ENCODE results near the gene C1QL4.
"Not testable (repeated sequence)": the region's sequence is repeated elsewhere in the genome, so short reads cannot be mapped to it uniquely, and the experiment has no call there.

C1QL4 gene

DNA sequence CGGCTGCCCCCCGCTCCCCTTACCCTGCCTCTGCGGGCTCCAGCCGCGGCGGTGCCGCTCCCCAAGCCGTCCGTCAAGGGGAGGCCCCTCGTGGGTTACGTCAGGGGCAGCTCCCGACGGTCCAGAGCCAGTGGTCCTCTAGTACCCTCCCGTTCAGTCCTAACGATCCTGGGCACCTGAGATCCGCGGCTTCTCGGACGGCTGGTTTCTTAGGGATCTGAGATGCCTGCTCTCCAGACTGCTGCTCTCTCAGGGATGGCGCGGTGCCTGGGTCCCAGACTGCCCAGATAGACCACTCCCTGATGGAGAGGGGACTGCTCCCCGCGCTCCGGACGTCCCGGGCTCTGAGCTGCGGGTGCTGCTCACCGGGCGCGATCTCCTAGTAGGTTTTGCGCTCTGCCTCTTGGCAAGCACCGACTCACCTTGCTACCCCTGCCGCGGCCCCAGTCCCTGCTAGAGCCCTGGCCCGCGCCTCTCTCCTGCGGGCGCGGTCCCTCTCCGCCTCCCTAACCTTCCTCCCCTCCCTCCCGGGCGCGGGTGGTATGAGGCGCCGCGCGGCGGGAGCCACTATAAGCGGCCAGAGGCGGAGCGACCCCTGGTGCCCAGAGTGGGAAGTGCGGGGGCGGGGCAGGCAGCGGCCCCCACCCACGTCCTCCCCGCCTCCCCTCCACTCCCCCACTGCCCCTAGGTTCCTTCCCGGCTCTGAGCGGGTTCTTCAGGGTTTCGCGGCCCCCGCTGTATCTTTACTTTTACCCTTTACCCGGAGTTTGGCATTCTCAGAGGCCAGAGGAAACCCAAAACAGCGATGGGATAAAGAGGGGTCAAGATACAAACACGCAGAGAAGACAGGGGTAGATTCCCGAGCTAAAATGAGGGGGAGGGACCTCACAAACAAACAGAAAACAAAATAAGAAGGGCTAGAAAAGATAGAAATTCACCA is at the start of gene C1QL4:
C1QL4 (minus strand) TSS at position 544 of the 940 bp plus-strand sequence. CDS start 711 bp downstream, outside the sequence.
- DNase-seq (ENCODE audit: low spot score) (peak; percentile 31), FAIRE-seq (no peak)

DNA sequence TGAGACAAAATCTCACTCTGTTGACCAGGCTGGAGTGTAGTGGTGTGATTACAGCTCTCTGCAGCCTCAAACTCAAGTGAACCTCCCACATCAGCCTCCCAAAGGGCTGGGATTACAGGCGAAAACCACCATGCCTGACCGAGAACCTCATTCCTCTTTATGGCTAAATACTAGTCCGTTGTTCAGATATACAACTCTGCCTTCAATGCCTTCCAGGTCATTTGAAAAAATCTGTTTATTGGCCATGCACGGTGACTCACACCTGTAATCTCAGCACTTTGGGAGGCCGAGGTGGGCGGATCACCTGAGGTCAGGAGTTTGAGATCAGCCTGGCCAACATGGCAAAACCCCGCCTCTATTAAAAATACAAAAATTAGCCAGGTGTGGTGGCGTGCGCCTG is 43.2 kb upstream of the C1QL4 start:
- not testable (repeated sequence) for FAIRE-seq; DNase-seq (ENCODE audit: low spot score)

DNA sequence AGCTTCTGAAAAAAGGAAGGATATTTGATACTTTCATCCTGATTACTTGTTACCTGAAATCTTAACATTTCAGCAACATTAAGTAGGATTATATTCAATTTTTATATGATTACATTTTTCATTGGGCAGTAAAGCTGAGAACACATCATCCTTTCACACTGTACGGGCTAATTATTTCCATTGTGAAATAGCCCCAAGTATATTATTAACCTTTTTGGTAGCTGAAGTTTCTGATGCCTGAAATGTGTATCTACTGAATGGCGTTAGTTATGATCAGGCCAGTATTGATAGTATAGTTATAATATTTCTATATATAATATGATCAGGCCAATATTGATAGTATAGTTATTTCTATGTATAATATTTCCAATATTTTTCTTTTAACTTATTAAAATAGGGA is 40.4 kb upstream of the C1QL4 start:
- DNase-seq (ENCODE audit: low spot score) (no peak), FAIRE-seq (peak; percentile 82)

DNA sequence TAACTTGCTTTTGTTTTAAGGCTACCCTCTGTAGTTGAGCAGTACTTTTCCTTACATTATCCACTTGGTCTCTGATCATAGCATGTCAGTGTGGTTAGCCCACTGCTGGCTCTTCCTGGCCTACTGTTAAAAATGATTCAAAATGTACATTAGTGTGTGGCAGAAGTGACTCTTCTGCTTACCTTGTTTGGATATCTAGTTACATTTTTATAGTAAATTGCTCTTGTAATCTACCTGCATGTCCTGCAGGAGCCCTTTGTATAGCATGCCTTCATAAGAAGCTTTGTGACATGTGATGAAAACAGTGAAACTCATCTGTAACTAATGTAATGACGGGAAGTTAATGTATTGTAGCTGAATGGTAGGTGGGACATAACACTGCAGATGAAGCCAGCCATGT is 38.4 kb upstream of the C1QL4 start:
- FAIRE-seq (no peak), DNase-seq (ENCODE audit: low spot score) (no peak)

DNA sequence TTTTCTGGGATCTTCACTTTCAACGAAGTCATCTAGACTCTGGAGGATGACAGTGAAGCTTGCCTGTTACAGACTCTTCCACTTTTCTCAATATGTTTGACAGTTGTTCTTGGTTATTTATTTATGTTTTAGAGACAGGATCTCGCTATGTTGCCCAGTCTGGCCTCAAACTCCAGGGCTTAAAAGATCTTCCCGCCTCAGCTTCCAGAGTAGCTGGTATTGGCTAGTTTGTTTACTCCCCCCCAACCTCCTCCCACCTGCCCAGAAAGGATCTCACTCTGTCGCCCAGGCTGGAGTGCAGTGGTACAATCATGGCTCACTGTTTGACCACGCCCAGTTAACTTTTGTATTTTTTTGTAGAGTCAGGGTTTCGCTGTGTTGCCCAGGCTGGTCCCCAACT is 33.6 kb upstream of the C1QL4 start:
- FAIRE-seq, result no peak

DNA sequence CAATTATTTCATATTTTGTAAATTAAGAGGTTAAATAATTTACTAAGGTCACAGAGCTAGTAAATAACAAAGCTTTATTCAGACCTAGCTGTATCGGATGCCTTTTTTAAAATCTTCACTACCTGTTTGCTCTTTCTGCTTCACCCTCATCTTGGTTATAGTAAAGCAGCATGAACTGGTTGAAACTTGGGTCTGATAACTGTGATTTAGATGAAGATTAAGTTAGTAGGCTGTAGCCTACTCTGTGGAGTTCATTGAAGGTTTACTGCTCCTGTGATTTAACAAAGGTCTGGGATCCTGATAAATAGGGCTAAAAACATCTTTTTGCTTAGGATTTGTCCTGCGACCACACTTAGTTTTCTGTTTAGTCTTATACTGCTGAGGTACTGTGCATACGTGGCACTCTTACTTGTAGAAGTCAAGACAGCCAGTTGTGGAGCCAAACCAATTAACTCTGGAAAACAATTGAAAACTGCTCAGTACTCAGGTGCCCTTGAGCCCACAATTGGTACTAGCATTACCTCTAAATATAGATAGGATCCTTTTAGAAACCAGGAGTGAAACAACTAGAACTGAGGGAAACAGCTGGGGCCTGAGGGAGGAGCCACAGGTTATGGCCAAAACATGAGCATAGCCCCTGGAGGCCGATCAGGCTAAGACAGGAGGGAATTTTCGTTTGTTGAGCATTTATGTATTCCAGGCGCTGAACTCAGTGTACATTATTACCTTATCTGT is 32.6 kb upstream of the C1QL4 start:
- DNase-seq (ENCODE audit: low spot score), result no peak
- no peak for FAIRE-seq

More for the DNA sequence above, 33.6 kb upstream of the C1QL4 start:
- DNase-seq (ENCODE audit: low spot score), result no peak

DNA sequence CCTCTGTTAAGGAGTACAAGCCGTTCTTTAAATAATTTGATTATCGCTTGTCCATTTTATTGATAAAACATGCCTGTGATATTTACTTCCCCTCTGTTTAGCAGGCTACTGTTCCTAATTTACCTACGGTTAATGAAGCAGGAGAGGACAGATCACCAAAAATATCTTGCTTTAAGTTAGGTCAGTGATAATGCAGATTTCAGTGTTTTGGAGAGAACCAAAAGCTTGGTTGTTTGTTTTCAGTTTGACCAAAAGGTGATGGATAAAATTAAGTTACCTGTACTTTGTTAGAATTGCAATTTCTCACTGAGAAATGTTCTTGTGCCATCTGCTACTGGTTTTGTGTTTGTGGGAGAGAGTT is 31.2 kb upstream of the C1QL4 start:
- DNase-seq (ENCODE audit: low spot score) (no peak), FAIRE-seq (no peak)

DNA sequence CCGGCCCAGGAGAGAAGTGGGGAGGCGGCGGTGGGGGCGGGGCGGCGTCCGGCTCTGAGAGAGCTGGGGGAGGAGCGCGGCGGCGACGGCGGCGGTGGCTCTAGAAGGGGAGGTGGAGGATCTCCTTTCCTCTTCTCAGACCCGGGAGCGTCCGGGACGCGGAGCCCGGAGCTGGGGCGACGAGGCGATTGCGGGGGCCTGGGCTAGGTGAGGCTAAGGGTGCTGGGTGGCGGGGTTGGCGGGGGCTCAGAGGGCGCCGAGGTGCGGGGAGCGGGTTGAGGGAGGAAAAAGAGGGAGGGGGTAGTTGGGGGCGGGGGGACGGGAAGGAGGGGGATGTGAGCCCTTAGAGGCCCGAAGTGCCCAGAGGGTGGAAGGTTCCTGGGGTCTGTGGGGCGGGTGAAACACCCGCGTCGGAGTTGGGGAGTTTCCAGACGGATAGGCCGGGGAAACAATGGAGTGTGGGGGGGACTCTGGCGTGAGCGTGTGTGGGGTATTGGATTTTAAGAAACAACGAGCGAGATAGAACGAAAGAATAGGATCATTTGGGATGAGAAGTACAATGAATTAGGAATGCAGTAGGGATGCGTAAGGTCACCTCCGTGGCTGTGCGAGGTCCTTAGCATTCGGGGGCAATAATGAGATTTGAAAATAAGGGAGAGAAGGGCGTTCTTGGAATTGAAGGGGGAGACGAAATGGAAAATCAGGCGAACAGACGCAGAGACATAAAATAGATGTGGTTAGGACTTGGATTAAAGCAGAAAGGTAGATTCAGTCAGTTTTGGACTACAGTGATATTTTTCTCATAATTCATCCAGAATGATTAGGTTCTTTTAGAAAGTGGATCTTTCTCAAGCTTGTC is 30.6 kb upstream of the C1QL4 start, which contains the start of gene SPATS2:
SPATS2 (plus strand) TSS at position 82 of the 859 bp plus-strand sequence. CDS start 93,551 bp downstream, outside the sequence.
- DNase-seq (ENCODE audit: low spot score), result no peak
- FAIRE-seq, result no peak

DNA sequence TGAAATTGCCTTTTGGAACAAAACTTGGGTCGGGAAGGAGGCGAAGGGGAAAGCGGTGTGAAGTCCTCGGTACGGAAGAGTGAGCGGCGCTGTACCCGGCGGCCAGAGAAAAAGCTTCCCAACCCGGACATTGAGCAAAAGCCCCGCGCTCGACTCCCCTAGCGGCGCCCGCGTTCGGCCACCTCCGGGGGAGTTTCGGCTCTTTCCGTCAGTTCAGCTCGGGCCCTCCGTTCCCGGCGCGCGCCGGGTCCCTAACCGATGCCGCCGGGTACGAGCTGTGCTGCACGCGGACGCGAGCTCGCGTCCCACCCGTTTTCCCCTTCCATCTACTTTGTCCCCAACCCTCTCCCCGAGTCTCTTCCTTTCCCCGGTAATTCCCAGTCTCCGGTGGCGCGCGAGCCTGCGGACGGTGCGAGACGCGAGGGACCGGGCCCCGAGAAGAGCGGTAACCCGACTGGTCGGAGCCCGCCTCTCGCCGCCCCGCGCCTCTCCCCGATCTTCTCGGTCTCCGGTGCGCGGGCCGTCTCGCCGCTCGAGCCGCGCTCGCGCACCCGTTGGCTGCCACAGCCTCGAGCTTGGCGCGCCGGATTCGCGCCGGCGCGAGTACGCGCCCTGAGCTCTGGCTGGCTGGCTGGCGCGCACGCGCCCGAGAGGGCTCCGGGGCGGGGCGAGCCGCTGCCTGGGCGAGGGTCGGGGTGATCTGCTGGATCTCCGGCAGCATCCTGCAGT is 29.8 kb upstream of the C1QL4 start:
- peak; percentile 85 for DNase-seq (ENCODE audit: low spot score)
- FAIRE-seq, result no peak

DNA sequence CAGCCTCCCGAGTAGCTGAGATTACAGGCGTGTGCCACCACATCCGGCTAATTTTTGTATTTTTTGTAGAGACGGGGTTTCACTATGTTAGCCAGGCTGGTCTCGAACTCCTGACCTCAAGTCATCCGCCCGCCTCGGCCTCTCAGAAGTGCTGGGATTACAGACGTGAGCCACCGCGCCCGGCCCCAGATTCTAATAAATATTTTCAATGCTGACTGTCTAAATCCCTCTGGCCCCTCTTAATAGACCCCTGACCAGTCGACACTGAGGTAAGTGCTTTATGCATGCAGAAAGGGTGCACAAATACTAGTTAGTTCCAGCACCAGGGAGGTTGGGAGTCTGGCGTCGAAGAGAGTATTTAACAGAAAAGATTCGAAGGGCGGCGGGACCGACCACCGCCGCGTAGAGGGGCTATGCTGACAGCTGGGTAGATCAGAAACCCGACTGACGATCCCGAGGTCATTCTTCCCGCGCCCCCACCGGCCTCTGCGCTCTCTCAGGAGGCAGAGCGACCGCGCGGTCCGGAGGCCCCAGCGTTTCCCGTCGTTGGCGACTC is 29.2 kb upstream of the C1QL4 start:
- no peak for DNase-seq (ENCODE audit: low spot score)
- no peak for FAIRE-seq

DNA sequence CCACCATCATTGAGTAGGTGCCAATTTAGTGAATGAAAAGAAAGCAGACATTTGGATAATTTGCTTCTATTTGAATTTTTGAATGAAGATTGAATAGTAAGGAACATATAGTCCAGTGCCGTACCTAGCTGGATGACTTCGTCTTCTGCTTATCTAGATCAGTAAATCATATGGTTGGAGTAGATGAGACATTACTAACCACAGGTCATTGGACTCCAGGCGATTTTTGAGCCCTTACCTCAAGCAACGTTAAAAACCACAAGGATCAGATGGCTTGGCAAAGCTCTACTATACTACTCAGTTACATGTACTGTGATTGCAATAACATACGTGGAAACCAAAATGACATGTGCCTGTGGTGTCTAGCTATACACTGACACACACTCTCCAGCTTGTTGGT is 28.6 kb upstream of the C1QL4 start:
- peak; percentile 74 for FAIRE-seq
- DNase-seq (ENCODE audit: low spot score), result peak; percentile 86

DNA sequence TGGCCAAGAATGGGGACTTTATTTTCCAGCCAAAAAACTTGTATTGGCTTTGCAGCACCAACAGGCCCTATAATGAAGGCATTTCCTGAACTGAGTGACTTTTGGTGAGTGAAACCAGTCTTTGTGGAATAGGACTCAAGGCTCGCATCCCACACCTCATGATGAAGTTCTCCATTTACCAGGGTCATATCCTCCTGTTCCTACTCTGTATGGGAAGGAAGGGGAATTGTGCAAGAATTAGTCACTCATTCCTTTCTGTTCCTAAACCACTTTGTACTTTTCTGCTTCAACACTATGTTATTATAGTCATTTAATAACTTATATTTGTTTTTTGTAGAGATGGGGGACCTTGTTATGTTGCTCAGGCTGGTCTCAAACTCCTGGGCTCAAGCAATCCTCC is 28.0 kb upstream of the C1QL4 start:
- FAIRE-seq, result peak; percentile 30
- DNase-seq (ENCODE audit: low spot score), result peak; percentile 47

DNA sequence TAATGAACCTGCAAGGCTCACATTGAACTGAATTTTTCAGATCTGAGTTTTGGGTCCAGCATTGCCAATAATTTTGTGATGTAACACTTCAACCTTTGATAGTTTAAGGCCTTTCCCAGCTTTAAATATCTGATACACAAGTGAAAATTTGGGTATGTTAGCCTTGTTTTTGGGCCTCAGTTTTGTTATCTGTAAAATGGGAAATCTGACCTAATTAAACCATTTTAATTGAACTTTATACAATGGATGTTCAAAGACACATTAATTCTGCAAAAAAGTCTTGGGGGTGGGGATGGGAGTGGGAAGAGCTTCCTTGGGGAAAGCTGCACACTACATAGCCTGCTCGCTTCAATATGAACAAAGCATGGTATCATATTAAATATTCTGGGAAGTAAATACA is 25.1 kb upstream of the C1QL4 start:
- no peak for FAIRE-seq
- DNase-seq (ENCODE audit: low spot score), result no peak

DNA sequence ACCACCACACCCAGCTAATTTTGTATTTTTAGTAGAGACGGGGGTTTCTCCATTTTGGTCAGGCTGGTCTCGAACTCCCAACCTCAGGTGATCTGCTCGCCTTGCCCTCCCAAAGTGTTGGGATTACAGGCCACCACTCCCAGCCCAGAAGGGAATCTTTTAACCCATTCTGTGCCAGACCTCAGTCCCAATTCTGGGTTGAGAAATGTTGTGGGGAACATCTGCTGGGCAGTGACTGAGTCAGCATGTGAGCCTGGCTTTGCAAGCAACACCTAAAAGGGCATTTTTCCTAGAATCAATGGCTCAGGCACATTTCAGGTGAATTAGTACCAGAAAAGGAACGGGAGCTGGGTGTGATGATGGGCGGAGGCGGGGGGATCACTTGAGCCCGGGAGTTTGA is 22.7 kb upstream of the C1QL4 start:
- no peak for DNase-seq (ENCODE audit: low spot score)
- no peak for FAIRE-seq

DNA sequence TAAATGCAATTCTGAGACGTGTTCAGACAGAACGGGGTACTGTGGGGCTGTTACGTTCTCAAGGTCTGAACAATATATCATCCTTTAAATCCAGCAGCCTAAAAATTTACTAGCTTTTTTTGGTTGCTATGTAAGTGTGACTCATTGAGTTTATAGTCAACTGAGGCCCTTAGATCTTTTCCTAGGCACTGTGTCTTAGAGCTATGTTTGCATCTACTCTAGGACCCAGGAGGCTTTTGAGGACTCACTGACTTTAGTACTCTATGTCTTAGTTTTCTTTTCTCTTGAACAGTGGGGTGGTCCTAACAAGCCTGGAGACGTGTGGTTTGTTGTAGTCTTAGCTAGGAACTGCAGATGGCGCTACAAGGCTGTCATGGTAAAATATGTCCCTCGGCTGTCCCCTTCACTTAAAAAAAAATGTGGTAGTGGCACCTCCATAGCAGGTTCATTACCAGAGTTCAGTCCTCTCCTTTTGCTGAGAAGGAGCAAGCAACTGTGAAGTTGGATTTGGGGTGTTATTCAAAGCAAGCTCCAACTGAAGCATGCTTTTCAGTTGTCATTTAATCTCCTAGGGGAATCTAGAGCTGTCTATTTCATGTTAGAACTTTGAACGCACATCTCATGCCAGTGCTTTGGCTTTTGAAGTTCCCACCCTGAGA is 21.6 kb upstream of the C1QL4 start:
- peak; percentile 54 for DNase-seq (ENCODE audit: low spot score)
- FAIRE-seq, result no peak

DNA sequence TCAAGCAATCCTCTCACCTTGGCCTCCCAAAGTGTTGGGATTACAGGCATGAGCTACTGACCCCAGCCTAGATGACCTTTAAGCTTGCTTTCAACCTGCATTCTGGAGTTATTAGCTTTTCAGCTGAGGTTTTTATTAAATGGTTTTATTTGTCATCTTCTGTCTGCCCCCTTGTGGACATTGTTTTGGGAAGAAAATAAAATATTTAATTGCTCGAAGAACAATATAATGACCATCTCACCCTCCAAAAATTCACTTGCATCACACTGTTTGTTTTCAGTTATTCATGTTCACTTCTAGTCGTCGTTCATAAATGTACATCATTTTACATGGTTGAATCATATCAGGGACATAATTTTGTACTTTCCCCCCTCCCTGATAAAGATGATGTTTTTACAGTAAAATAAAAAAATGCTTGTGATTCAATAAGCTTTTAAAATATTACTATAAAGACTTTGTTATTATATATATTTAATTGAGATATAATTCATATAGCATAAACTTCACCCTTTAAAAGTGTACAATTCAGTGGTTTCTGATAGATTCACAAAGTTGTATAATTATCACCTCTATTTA is 20.2 kb upstream of the C1QL4 start:
- no peak for FAIRE-seq

DNA sequence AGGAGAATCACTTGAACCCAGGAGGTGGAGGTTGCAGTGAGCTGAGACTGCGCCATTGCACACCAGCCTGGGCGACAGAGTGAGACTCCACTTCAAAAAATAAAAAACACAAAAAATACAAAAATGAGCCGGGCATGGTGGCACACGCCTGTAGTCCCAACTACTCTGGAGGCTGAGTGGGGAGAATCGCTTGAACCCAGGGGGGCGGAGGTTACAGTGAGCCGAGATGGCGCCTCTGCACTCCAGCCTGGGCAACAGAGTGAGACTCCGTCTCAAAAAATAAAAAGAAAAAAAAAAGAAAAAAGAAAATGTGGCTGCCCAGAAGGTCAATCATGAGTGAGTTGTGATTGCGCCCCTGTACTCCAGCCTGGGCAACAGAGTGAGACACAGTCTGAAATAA is 18.9 kb upstream of the C1QL4 start:
- FAIRE-seq, result no peak
- DNase-seq (ENCODE audit: low spot score), result no peak

More for the DNA sequence above, 20.2 kb upstream of the C1QL4 start:
- no peak for DNase-seq (ENCODE audit: low spot score)

DNA sequence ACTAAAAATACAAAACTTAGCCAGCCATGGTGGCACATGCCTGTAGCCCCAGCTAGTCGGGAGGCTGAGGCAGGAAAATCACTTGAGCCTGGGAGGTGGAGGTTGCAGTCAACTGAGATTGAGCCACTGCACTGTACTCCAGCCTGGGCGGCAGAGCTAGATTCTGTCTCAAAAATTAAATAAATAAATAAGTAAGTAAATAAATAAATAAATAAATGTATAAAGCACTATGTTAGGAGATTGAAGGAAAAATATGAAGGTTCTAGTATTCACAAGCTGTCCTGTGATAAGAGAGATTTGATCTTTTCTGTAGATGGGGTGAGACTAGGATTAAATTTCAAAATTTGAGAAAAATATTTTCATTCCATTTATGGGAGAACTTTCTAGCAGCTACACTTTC is 15.4 kb upstream of the C1QL4 start:
- DNase-seq (ENCODE audit: low spot score), result no peak
- no peak for FAIRE-seq

DNA sequence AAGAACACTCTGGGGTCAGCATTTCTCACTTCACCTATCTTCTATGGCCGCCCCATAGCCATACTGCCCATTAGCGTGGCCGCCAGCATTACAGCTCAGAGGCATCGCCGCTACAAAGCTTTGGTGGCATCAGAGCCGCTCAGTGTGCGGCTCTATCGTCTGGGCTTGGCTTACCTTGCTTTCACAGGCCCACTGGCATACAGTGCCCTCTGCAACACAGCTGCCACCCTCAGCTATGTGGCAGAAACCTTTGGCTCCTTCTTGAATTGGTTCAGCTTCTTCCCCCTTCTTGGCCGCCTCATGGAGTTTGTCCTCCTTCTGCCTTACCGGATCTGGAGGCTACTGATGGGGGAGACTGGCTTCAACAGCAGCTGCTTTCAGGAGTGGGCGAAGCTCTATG is 12.3 kb upstream of the C1QL4 start:
- no peak for DNase-seq (ENCODE audit: low spot score)
- FAIRE-seq, result no peak

DNA sequence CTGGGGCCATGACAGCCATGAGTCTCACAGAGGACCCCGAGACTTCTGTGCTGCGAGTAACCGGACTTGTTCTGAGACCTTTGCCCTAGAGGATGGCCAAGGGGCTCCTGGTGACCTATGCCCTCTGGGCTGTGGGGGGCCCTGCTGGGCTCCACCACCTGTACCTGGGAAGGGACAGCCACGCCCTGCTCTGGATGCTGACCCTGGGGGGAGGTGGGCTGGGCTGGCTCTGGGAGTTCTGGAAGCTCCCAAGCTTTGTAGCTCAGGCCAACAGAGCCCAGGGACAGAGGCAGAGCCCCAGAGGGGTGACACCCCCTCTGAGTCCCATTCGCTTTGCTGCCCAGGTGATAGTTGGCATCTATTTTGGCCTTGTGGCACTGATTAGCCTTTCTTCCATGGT is 11.8 kb upstream of the C1QL4 start:
- no peak for FAIRE-seq
- no peak for DNase-seq (ENCODE audit: low spot score)

All from RCC 7860 (cell line).